Liver (tissue), 9 donors: ENCODE results near the gene PRDX1. TPM values are rescaled to one million over a fixed set of nuclear protein-coding genes. Genes with fewer than 3 reads are reported as not detected.
"Not testable (repeated sequence)": the region's sequence is repeated elsewhere in the genome, so short reads cannot be mapped to it uniquely, and the experiment has no call there.

ENCODE experiments used
- DNase-seq: peaks from one replicate; pipeline ENCODE4 v3.0.0-alpha.2; 2017; ENCODE audit warnings: low spot score
- H3K27ac ChIP-seq, 2 donors: one replicate each; pipeline ENCODE4 v1.7.0; 2013; ENCODE audit warnings: inconsistent platforms in 2 of 2, low read length in 2 of 2, control low read depth in 1 of 2, low read depth in 1 of 2, mild to moderate bottlenecking in 1 of 2
- H3K27me3 ChIP-seq, 4 donors: one replicate each; pipeline versions ENCODE4 v1.6.1 to v1.7.0; 2013; ENCODE audit warnings: low read length in 3 of 4, inconsistent platforms in 1 of 4, mild to moderate bottlenecking in 1 of 4, moderate library complexity in 1 of 4; ENCODE audit not compliant: control insufficient read depth in 4 of 4, insufficient read depth in 4 of 4
- H3K36me3 ChIP-seq, 4 donors: one replicate each; pipeline versions ENCODE4 v1.6.1 to v1.7.0; 2013; ENCODE audit warnings: low read length in 3 of 4, mild to moderate bottlenecking in 3 of 4, low read depth in 1 of 4, moderate library complexity in 1 of 4; ENCODE audit not compliant: control insufficient read depth in 4 of 4, insufficient read depth in 3 of 4
- H3K4me1 ChIP-seq, 4 donors: one replicate each; pipeline versions ENCODE4 v1.6.1 to v1.7.0; 2013; ENCODE audit warnings: low read length in 3 of 4, mild to moderate bottlenecking in 3 of 4, moderate library complexity in 1 of 4; ENCODE audit not compliant: control insufficient read depth in 4 of 4, insufficient read depth in 4 of 4
- H3K4me3 ChIP-seq, 3 donors: one replicate each; pipeline versions ENCODE4 v1.6.1 to v1.7.0; 2013; ENCODE audit warnings: low read length in 3 of 3, control low read depth in 1 of 3, low read depth in 1 of 3, mild to moderate bottlenecking in 1 of 3
- H3K9ac ChIP-seq, 2 donors: one replicate each; pipeline ENCODE4 v1.7.0; 2013; ENCODE audit warnings: low read length in 2 of 2, mild to moderate bottlenecking in 2 of 2, moderate library complexity in 2 of 2, control low read depth in 1 of 2, low read depth in 1 of 2
- H3K9me3 ChIP-seq, 4 donors: one replicate each; pipeline versions ENCODE4 v1.6.1 to v1.7.0; 2013; ENCODE audit warnings: low read length in 3 of 4; ENCODE audit not compliant: control insufficient read depth in 4 of 4
- EGR1 ChIP-seq, 2 donors: IDR thresholded peaks; 2 replicates each; pipeline ENCODE4 v1.6.1; 2016 to 2018; ENCODE audit warnings: antibody characterized with exemption in 2 of 2, low read depth in 2 of 2
- FOXA1 ChIP-seq: IDR thresholded peaks from 2 replicates; pipeline ENCODE4 v1.6.1; 2016; ENCODE audit warnings: antibody characterized with exemption
- HNF4A ChIP-seq, 2 donors: conservative IDR thresholded peaks; 2 replicates each; pipeline ENCODE4 v1.6.1; 2016; ENCODE audit warnings: antibody characterized with exemption in 2 of 2, mild to moderate bottlenecking in 2 of 2
- JUND ChIP-seq, 2 donors: IDR thresholded peaks; 2 replicates each; pipeline ENCODE4 v1.6.1; 2016; ENCODE audit warnings: antibody characterized with exemption in 2 of 2
- NR2F2 ChIP-seq: IDR thresholded peaks from 2 replicates; pipeline ENCODE4 v1.6.1; 2016; ENCODE audit warnings: antibody characterized with exemption
- WGBS: extraction: QIAGEN DNeasy Blood & Tissue Kit; methylation state at CpG from one replicate; pipeline ENCODE4 v1.1.7; 2013; 5-methylcytosine and 5-hydroxymethylcytosine counted together
- polyA plus RNA-seq, 2 donors: library from polyadenylated mRNA; stranded (reverse) in 1 of 2; unstranded in 1 of 2; fragments of 200-250 nt in 1 of 2; fragments of >200 nt in 1 of 2; fragmentation: Nextera tagmentation in 1 of 2; extraction: Ambion mirVana in 1 of 2; gene quantifications; one replicate each; pipeline versions ENCODE4 v1.2.1 to v1.2.3, GENCODE V29; 2013 to 2015
- total RNA-seq, 2 donors: library from RNA; depleted of rRNA; stranded (reverse); fragments of >200 nt; gene quantifications; one replicate each; pipeline ENCODE4 v1.2.3, GENCODE V29; 2014
- TF ChIP-seq, protein P1 (sequence below): fragments of 150-350 bp; IDR thresholded peaks from 2 replicates; pipeline ENCODE4 v1.5.1; 2017; ENCODE audit warnings: improper control_type of control experiment, low read depth, low read length; ENCODE audit not compliant: missing input control
- TF ChIP-seq, protein P2 (sequence below): IDR thresholded peaks from 2 replicates; pipeline ENCODE4 v1.6.1; 2016; ENCODE audit warnings: antibody characterized with exemption, mild to moderate bottlenecking
- TF ChIP-seq, protein P3 (sequence below): IDR thresholded peaks from 2 replicates; pipeline ENCODE4 v1.6.1; 2016; ENCODE audit warnings: antibody characterized with exemption
- donor health status: healthy.
- donor health status: healthy.
- donor health status: healthy.
- donor health status: healthy.
- donor health status: healthy.

Gene PRDX1
- total and polyA plus RNA-seq, 4 donors: 270 to 623 (median 397) TPM

DNA sequence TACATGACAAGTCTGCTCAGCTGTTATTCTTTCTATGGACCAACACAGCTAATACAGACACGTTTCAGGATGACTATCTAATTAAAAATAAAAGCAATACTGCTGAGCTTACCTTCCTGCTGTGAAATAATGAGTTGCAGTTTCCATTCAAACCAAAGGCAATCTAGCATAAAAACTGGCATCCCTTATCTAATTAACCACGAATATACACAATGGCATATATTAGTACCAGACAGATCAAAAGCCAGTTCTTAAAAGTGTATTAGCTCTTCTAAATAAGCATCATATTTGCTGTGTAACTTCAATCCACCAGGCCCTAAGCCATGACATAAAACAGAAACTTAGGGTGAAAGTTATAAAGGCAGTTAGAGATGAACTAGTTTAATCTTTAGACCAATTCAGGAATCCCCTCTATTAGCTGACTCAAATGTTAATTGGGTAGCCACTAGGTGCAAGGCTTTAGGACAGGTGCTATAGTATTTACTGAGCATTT is 51.3 kb downstream of the PRDX1 start:
- H3K27me3 ChIP-seq: no peaks in the 10 kb centered on the region
- DNase-seq: no peak
- H3K27ac ChIP-seq: no peak overlapping the region
- no peaks in the 10 kb centered on the region for H3K36me3 ChIP-seq
- H3K9ac ChIP-seq: no peak overlapping the region
- WGBS: 75% methylated on average over 2 of the region's 2 CpGs
- TF ChIP-seq FOXA1: no peak
- TF ChIP-seq, protein P1, sequence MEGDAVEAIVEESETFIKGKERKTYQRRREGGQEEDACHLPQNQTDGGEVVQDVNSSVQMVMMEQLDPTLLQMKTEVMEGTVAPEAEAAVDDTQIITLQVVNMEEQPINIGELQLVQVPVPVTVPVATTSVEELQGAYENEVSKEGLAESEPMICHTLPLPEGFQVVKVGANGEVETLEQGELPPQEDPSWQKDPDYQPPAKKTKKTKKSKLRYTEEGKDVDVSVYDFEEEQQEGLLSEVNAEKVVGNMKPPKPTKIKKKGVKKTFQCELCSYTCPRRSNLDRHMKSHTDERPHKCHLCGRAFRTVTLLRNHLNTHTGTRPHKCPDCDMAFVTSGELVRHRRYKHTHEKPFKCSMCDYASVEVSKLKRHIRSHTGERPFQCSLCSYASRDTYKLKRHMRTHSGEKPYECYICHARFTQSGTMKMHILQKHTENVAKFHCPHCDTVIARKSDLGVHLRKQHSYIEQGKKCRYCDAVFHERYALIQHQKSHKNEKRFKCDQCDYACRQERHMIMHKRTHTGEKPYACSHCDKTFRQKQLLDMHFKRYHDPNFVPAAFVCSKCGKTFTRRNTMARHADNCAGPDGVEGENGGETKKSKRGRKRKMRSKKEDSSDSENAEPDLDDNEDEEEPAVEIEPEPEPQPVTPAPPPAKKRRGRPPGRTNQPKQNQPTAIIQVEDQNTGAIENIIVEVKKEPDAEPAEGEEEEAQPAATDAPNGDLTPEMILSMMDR: no peak
- no peak overlapping the region for H3K4me3 ChIP-seq
- no peaks in the 10 kb centered on the region for H3K9me3 ChIP-seq
- no peaks in the 10 kb centered on the region for H3K4me1 ChIP-seq

DNA sequence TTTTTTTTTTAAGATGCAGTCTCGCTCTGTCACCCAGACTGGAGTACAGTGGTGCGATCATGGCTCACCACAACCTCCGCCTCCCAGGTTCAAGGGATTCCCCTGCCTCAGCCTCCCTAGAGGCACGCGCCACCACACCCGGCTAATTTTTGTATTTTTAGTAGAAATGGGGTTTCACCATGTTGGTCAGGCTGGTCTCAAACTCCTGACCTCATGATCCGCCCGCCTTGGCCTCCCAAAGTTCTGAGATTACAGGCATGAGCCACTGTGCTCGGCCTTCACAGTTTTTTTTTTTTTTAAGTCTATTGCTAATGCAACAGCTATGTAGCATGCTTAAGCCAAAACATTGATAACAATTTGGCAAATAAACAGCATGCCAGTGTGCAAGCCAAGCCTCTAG is 54.3 kb downstream of the PRDX1 start:
- 91% methylated on average over 9 of the region's 9 CpGs for WGBS
- DNase-seq, H3K9me3 ChIP-seq, H3K36me3 ChIP-seq, H3K9ac ChIP-seq, H3K27me3 ChIP-seq, H3K27ac ChIP-seq, H3K4me1 ChIP-seq, H3K4me3 ChIP-seq: not testable (repeated sequence)

DNA sequence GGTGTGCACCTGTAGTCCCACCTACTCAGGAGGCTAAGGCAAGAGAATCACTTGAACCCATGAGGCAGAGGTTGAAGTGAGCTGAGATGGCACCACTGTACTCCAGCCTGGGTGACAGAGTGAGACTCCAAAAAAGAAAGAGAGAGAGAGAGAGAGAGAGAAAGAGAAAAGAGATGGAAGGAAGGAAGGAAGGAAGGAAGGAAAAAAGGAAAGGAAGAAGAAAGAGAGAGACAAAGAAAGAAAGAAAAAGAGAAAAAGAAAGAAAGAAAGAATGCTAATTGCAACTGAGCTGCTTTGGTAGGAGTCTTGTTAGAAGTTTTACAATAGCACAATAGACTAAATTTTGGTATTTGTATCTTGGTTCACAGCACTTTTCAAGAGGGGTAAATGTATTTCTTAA is 56.4 kb downstream of the PRDX1 start:
- no peaks in the 10 kb centered on the region for H3K27me3 ChIP-seq
- no peaks in the 10 kb centered on the region for H3K36me3 ChIP-seq
- H3K4me1 ChIP-seq: no peaks in the 10 kb centered on the region
- DNase-seq: no peak
- H3K9ac ChIP-seq: no peak overlapping the region
- no peak for TF ChIP-seq FOXA1
- TF ChIP-seq, protein P2, sequence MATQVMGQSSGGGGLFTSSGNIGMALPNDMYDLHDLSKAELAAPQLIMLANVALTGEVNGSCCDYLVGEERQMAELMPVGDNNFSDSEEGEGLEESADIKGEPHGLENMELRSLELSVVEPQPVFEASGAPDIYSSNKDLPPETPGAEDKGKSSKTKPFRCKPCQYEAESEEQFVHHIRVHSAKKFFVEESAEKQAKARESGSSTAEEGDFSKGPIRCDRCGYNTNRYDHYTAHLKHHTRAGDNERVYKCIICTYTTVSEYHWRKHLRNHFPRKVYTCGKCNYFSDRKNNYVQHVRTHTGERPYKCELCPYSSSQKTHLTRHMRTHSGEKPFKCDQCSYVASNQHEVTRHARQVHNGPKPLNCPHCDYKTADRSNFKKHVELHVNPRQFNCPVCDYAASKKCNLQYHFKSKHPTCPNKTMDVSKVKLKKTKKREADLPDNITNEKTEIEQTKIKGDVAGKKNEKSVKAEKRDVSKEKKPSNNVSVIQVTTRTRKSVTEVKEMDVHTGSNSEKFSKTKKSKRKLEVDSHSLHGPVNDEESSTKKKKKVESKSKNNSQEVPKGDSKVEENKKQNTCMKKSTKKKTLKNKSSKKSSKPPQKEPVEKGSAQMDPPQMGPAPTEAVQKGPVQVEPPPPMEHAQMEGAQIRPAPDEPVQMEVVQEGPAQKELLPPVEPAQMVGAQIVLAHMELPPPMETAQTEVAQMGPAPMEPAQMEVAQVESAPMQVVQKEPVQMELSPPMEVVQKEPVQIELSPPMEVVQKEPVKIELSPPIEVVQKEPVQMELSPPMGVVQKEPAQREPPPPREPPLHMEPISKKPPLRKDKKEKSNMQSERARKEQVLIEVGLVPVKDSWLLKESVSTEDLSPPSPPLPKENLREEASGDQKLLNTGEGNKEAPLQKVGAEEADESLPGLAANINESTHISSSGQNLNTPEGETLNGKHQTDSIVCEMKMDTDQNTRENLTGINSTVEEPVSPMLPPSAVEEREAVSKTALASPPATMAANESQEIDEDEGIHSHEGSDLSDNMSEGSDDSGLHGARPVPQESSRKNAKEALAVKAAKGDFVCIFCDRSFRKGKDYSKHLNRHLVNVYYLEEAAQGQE: no peak
- TF ChIP-seq, protein P1: no peak
- no peak for TF ChIP-seq JUND (IDR thresholded peaks at IDR 0.05)
- TF ChIP-seq NR2F2: no peak
- no peak for TF ChIP-seq HNF4A (conservative IDR thresholded peaks at IDR 0.05)
- TF ChIP-seq, protein P3, sequence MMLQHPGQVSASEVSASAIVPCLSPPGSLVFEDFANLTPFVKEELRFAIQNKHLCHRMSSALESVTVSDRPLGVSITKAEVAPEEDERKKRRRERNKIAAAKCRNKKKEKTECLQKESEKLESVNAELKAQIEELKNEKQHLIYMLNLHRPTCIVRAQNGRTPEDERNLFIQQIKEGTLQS: no peak
- no peak for TF ChIP-seq EGR1 (IDR thresholded peaks at IDR 0.05; ENCODE audit: low read depth in 2 of 2)
- H3K27ac ChIP-seq: no peak overlapping the region
- no peak overlapping the region for H3K4me3 ChIP-seq
- H3K9me3 ChIP-seq: no peaks in the 10 kb centered on the region

Other genes starting within 250 kb of the PRDX1 start
- gene HPDL, start 195.0 kb downstream of the PRDX1 start, total RNA-seq: 1 to 10 TPM in 1 of 2 donors, not detected in 1; 5.2 TPM
- gene HPDL, start 195.0 kb downstream of the PRDX1 start, polyA plus RNA-seq: under 1 TPM; 0.09 to 0.15 TPM
- gene TOE1, start 181.7 kb downstream of the PRDX1 start, total RNA-seq: 1 to 10 TPM; 5.9 to 9.1 TPM
- gene TOE1, start 181.7 kb downstream of the PRDX1 start, polyA plus RNA-seq: 1 to 10 TPM; 3.5 to 5.8 TPM
- gene MUTYH, start 181.4 kb downstream of the PRDX1 start, total RNA-seq: 10 to 100 TPM in 1 of 2 donors, 1 to 10 TPM in 1; 6.8 to 10.0 TPM
- 1 to 10 TPM; 5.2 to 9.5 TPM for gene MUTYH, start 181.4 kb downstream of the PRDX1 start, polyA plus RNA-seq
- gene TESK2, start 30.7 kb downstream of the PRDX1 start, total RNA-seq: 1 to 10 TPM; 6.6 to 8.2 TPM
- 1 to 10 TPM; 2.4 to 3.8 TPM for gene TESK2, start 30.7 kb downstream of the PRDX1 start, polyA plus RNA-seq
- under 1 TPM; 0.84 to 0.89 TPM for gene CCDC163, start 21.8 kb downstream of the PRDX1 start, total RNA-seq
- gene CCDC163, start 21.8 kb downstream of the PRDX1 start, polyA plus RNA-seq: 1 to 10 TPM in 1 of 2 donors, under 1 TPM in 1; 0.56 to 1.2 TPM
- 10 to 100 TPM in 1 of 2 donors, 1 to 10 TPM in 1; 2.2 to 12.5 TPM for gene MMACHC, start 21.6 kb downstream of the PRDX1 start, total RNA-seq
- 10 to 100 TPM; 11.7 to 19.2 TPM for gene MMACHC, start 21.6 kb downstream of the PRDX1 start, polyA plus RNA-seq
- gene AKR1A1, start 28.9 kb upstream of the PRDX1 start, total RNA-seq: 100 to 1,000 TPM in 1 of 2 donors, 10 to 100 TPM in 1; 86.3 to 240 TPM
- 100 to 1,000 TPM; 195 to 253 TPM for gene AKR1A1, start 28.9 kb upstream of the PRDX1 start, polyA plus RNA-seq
- 10 to 100 TPM; 44.4 to 74.9 TPM for gene NASP, start 62.2 kb upstream of the PRDX1 start, total RNA-seq
- gene NASP, start 62.2 kb upstream of the PRDX1 start, polyA plus RNA-seq: 10 to 100 TPM; 24.9 to 34.9 TPM
- 1 to 10 TPM in 1 of 2 donors, under 1 TPM in 1; 0.89 to 6.4 TPM for gene CCDC17, start 102.2 kb upstream of the PRDX1 start, total RNA-seq
- under 1 TPM; 0.30 to 0.57 TPM for gene CCDC17, start 102.2 kb upstream of the PRDX1 start, polyA plus RNA-seq
- 10 to 100 TPM; 66.9 to 86.7 TPM for gene GPBP1L1, start 164.6 kb upstream of the PRDX1 start, total RNA-seq
- 10 to 100 TPM; 24.8 to 40.1 TPM for gene GPBP1L1, start 164.6 kb upstream of the PRDX1 start, polyA plus RNA-seq
- 10 to 100 TPM in 1 of 2 donors, 1 to 10 TPM in 1; 8.0 to 12.1 TPM for gene TMEM69, start 166.3 kb upstream of the PRDX1 start, total RNA-seq
- 10 to 100 TPM; 12.0 to 13.0 TPM for gene TMEM69, start 166.3 kb upstream of the PRDX1 start, polyA plus RNA-seq
- gene IPP, start 228.8 kb upstream of the PRDX1 start, total RNA-seq: 1 to 10 TPM; 5.9 to 6.7 TPM
- 1 to 10 TPM; 2.7 to 5.2 TPM for gene IPP, start 228.8 kb upstream of the PRDX1 start, polyA plus RNA-seq